A549 (cell line): ENCODE data around the gene GADD45B. TPM values are rescaled to one million over a fixed set of nuclear protein-coding genes. Genes with fewer than 3 reads are reported as not detected.
A peak's percentile ranks its signal among the peaks of the same experiment; 100 is the strongest.
"Not testable (repeated sequence)": the region's sequence is repeated elsewhere in the genome, so short reads cannot be mapped to it uniquely, and the experiment has no call there.

Experiments used
- ATAC-seq, 2 experiments: fragments of 200-7000 bp in 1 of 2; fragments of >200 bp in 1 of 2; cut with Nextera tagmentation in 1 of 2; cut with Tn5 transposase in 1 of 2; 3 replicates each; pipeline versions ENCODE4 v1.8.0 to v1.9.1; 2018 to 2020; ENCODE audit warnings: mild to moderate bottlenecking in 1 of 2, moderate library complexity in 1 of 2
- CTCF ChIA-PET: fragments of 300-600 bp; sonication (Branson Sonifier 250); formaldehyde crosslinking; extraction: SDS; loops from one replicate; lab custom pipeline; 2021; ENCODE audit warnings: antibody characterized with exemption, inconsistent platforms; lab: Yijun Ruan, JAX
- POLR2A ChIA-PET: fragments of 350-600 bp; formaldehyde crosslinking; extraction: SDS; loops from one replicate; lab custom pipeline; 2021; ENCODE audit warnings: antibody characterized with exemption, inconsistent platforms; lab: Yijun Ruan, JAX
- DNase-seq, 2 experiments: peaks; one replicate each; pipeline versions ENCODE4 v3.0.0 to v3.0.0-alpha.2; 2011 to 2016; ENCODE audit warnings: low read depth in 1 of 2, low spot score in 1 of 2
- FAIRE-seq: peaks from 2 replicates; lab custom pipeline; 2011; peaks lifted over from hg19 to GRCh38; lab: Jason Lieb, UNC
- H3K27ac ChIP-seq, 2 experiments: fragments of >200 bp; sonication (Bioruptor Twin); formaldehyde crosslinking; 3 replicates each; pipeline ENCODE4 v1.5.1; 2016 to 2017
- H3K4me1 ChIP-seq: fragments of >200 bp; sonication (Bioruptor Twin); formaldehyde crosslinking; 3 replicates; pipeline ENCODE4 v1.6.1; 2016
- H3K4me2 ChIP-seq: fragments of >200 bp; sonication (Bioruptor Twin); formaldehyde crosslinking; 3 replicates; pipeline ENCODE4 v1.6.1; 2016
- H3K4me3 ChIP-seq: fragments of >200 bp; sonication (Bioruptor Twin); formaldehyde crosslinking; 3 replicates; pipeline ENCODE4 v1.5.1; 2016
- H3K9me3 ChIP-seq: fragments of >200 bp; sonication (Bioruptor Twin); formaldehyde crosslinking; 3 replicates; pipeline ENCODE4 v1.6.1; 2016
- BHLHE40 ChIP-seq: IDR thresholded peaks from 2 replicates; pipeline ENCODE4 v1.6.1; 2012; ENCODE audit warnings: low read depth, low read length, inconsistent platforms
- EHF ChIP-seq: fragments of 250-450 bp; sonication (Bioruptor Pico); IDR thresholded peaks from 2 replicates; pipeline ENCODE4 v1.5.0; 2020; ENCODE audit warnings: mild to moderate bottlenecking
- EP300 ChIP-seq, 2 experiments: fragments of >200 bp; sonication (Bioruptor Twin); formaldehyde crosslinking; IDR thresholded peaks; 2 replicates in 1 of 2; 3 replicates in 1 of 2; pipeline ENCODE4 v1.6.1; 2016 to 2017
- ESRRA ChIP-seq: fragments of 150-350 bp; IDR thresholded peaks from 2 replicates; pipeline ENCODE4 v1.6.1; 2014; ENCODE audit warnings: mild to moderate bottlenecking, low read length, borderline replicate concordance
- FOSL2 ChIP-seq, 2 experiments: fragments of 450-650 bp in 1 of 2; fragments of >200 bp in 1 of 2; sonication (Bioruptor Twin) in 1 of 2; formaldehyde crosslinking; IDR thresholded peaks; 2 replicates each; pipeline versions ENCODE4 v1.5.0 to v1.6.1; 2016 to 2020; ENCODE audit warnings: mild to moderate bottlenecking in 1 of 2, moderate library complexity in 1 of 2
- HDAC2 ChIP-seq: fragments of 200-600 bp; sonication (generic); IDR thresholded peaks from 2 replicates; pipeline ENCODE4 v1.6.1; 2016
- HES2 ChIP-seq: fragments of >200 bp; sonication (Bioruptor Twin); formaldehyde crosslinking; IDR thresholded peaks from 2 replicates; pipeline ENCODE4 v1.6.1; 2016
- HEYL ChIP-seq: fragments of 250-450 bp; sonication (Bioruptor Pico); IDR thresholded peaks from 2 replicates; pipeline ENCODE4 v1.8.0; 2021; ENCODE audit warnings: mild to moderate bottlenecking, moderate library complexity
- HMGXB4 ChIP-seq: fragments of 250-450 bp; sonication (Bioruptor Pico); IDR thresholded peaks from 2 replicates; pipeline ENCODE4 v1.5.0; 2021; ENCODE audit warnings: mild to moderate bottlenecking, moderate library complexity, borderline replicate concordance
- HOXB13 ChIP-seq: fragments of 250-450 bp; sonication (Bioruptor Pico); IDR thresholded peaks from 2 replicates; pipeline ENCODE4 v1.5.0; 2020; ENCODE audit warnings: low read depth, mild to moderate bottlenecking, moderate library complexity
- JUN ChIP-seq, 2 experiments: fragments of >200 bp; sonication (Bioruptor Twin); formaldehyde crosslinking; IDR thresholded peaks; 2 replicates in 1 of 2; 3 replicates in 1 of 2; pipeline ENCODE4 v1.6.1; 2016 to 2017
- KDM1A ChIP-seq: fragments of 200-600 bp; sonication (generic); IDR thresholded peaks from 2 replicates; pipeline ENCODE4 v1.6.1; 2016; ENCODE audit warnings: low read depth, mild to moderate bottlenecking
- KDM5A ChIP-seq: fragments of 200-600 bp; sonication (generic); IDR thresholded peaks from 2 replicates; pipeline ENCODE4 v1.6.1; 2016; ENCODE audit warnings: antibody characterized with exemption, mild to moderate bottlenecking
- MAZ ChIP-seq: fragments of 150-350 bp; IDR thresholded peaks from 2 replicates; pipeline ENCODE4 v1.6.1; 2014; ENCODE audit warnings: antibody characterized with exemption, low read depth, low read length, borderline replicate concordance
- MYC ChIP-seq: IDR thresholded peaks from 2 replicates; pipeline ENCODE4 v1.6.1; 2012; ENCODE audit warnings: mild to moderate bottlenecking, inconsistent platforms, low read length, improper control_type of control experiment, borderline replicate concordance
- NFE2L2 ChIP-seq: fragments of 150-350 bp; conservative IDR thresholded peaks from 2 replicates; pipeline ENCODE4 v1.6.1; 2014; ENCODE audit warnings: low read length
- NR3C1 ChIP-seq: fragments of >200 bp; sonication (Bioruptor Twin); formaldehyde crosslinking; IDR thresholded peaks from 3 replicates; pipeline ENCODE4 v1.6.1; 2017
- PHF8 ChIP-seq: fragments of 200-600 bp; sonication (generic); IDR thresholded peaks from 2 replicates; pipeline ENCODE4 v1.6.1; 2016; ENCODE audit warnings: low read depth, mild to moderate bottlenecking, antibody characterized with exemption, moderate library complexity, borderline replicate concordance
- POLR2A ChIP-seq: IDR thresholded peaks from 2 replicates; pipeline ENCODE4 v1.6.1; 2012; ENCODE audit warnings: mild to moderate bottlenecking, low read length
- RAD21 ChIP-seq, 2 experiments: fragments of >200 bp in 1 of 2; sonication (Bioruptor Twin) in 1 of 2; formaldehyde crosslinking in 1 of 2; IDR thresholded peaks in 1 of 2; conservative IDR thresholded peaks in 1 of 2; 2 replicates in 1 of 2; 3 replicates in 1 of 2; pipeline ENCODE4 v1.6.1; 2012 to 2018; ENCODE audit warnings: inconsistent platforms in 1 of 2
- TFCP2L1 ChIP-seq: fragments of 250-450 bp; sonication (Bioruptor Pico); IDR thresholded peaks from 2 replicates; pipeline ENCODE4 v1.5.0; 2021; ENCODE audit warnings: mild to moderate bottlenecking
- ZC3H11A ChIP-seq: fragments of 450-650 bp; IDR thresholded peaks from 2 replicates; pipeline ENCODE4 v1.6.1; 2014; ENCODE audit warnings: antibody characterized with exemption, mild to moderate bottlenecking
- ZNF302 ChIP-seq: fragments of 250-450 bp; sonication (Bioruptor Pico); IDR thresholded peaks from 2 replicates; pipeline ENCODE4 v1.9.0; 2021; ENCODE audit warnings: inconsistent platforms, mild to moderate bottlenecking, moderate library complexity
- WGBS: methylation state at CpG from one replicate; pipeline ENCODE4 v1.1.6; 2017; ENCODE audit errors: missing lambda C conversion rate; 5-methylcytosine and 5-hydroxymethylcytosine counted together
- polyA plus RNA-seq, 4 experiments: library from polyadenylated mRNA; depleted of rRNA in 3 of 4; stranded (reverse); fragments of >200 nt; fragmentation: RNase III in 1 of 4; extraction: RNeasy Plus Mini Kit Qiagen cat#74134 plus additional on column Dnase treatment in 1 of 4; gene quantifications; 2 replicates in 3 of 4; 3 replicates in 1 of 4; pipeline ENCODE4 v1.2.3, GENCODE V29; 2011 to 2017
- TF ChIP-seq, protein P1 (sequence below): fragments of 250-450 bp; sonication (Bioruptor Pico); IDR thresholded peaks from 2 replicates; pipeline ENCODE4 v1.5.0; 2020; ENCODE audit warnings: low read depth, mild to moderate bottlenecking, moderate library complexity
- TF ChIP-seq, protein P2 (sequence below): IDR thresholded peaks from 2 replicates; pipeline ENCODE4 v1.6.1; 2012; ENCODE audit warnings: low read depth, borderline replicate concordance

Gene GADD45B
- polyA plus RNA-seq, 2 of the 4 experiments (the other 2 are of a cell fraction): 39.9 to 72.5 TPM

- ATAC-seq; FAIRE-seq; DNase-seq; H3K4me1 ChIP-seq; H3K4me3 ChIP-seq; H3K4me2 ChIP-seq; H3K9me3 ChIP-seq; TF ChIP-seq FOSL2 (IDR thresholded peaks at IDR 0.05): not testable (repeated sequence)
- H3K27ac ChIP-seq: peak overlapping the region; percentile 68 to 98; a peak in 5 of 6 replicates
- ChIA-PET CTCF (interaction anchor here (0.8 to 3.5 kb wide), 9 partner anchors 9 to 312 kb away, joined by 3 to 16 read pairs (median 4); partner anchors contain the start of genes AP3D1 and GADD45B), POLR2A (interaction anchor here (0.8 to 3.9 kb wide), 3 partner anchors 12 to 157 kb away, joined by 3 to 44 read pairs (median 3); partner anchors contain the start of gene GADD45B)
- 94% methylated on average over 5 of the region's 5 CpGs for WGBS
- TF ChIP-seq FOSL2 (CRISPR knock-in tag; IDR thresholded peaks at IDR 0.05): peak; percentile 10; the same call in 1 of the 2 replicates
Observed at GRCh38 chr19:2463694-2464093, 12.2 kb upstream of the GADD45B start.

- TF ChIP-seq JUN (IDR thresholded peaks at IDR 0.05) (no peak), HDAC2 (no peak), HMGXB4 (CRISPR knock-in tag) (no peak), ZC3H11A (no peak), HES2 (no peak), PHF8 (no peak), NFE2L2 (no peak), EP300 (IDR thresholded peaks at IDR 0.05) (no peak), ESRRA (no peak), TFCP2L1 (CRISPR knock-in tag) (no peak)
- TF ChIP-seq, all 56 proteins: peak for 0
- ChIA-PET POLR2A (interaction anchor here (2.1 to 3.9 kb wide), 2 partner anchors 12 kb away, joined by 11 to 44 read pairs; partner anchors contain the start of gene GADD45B), CTCF (interaction anchor here (1.5 to 3.5 kb wide), 5 partner anchors 9 to 313 kb away, joined by 3 to 16 read pairs (median 7); partner anchors contain the start of gene AP3D1)
- no peak overlapping the region for H3K4me2 ChIP-seq
- ATAC-seq (no peak), FAIRE-seq (no peak), DNase-seq (no peak)
- peak overlapping the region in 1 of 2 experiments; percentile 98; a peak in 3 of 6 replicates for H3K27ac ChIP-seq
- no peaks in the 10 kb centered on the region for H3K9me3 ChIP-seq
- peaks cover 12% of the 10 kb centered on the region for H3K4me1 ChIP-seq
- WGBS: 69% methylated on average over 5 of the region's 5 CpGs
- no peak overlapping the region for H3K4me3 ChIP-seq
Observed at GRCh38 chr19:2464389-2464788, 11.5 kb upstream of the GADD45B start.

GRCh38 chr19:2468596-2468995 lies 7.3 kb upstream of the GADD45B start:
- no peaks in the 10 kb centered on the region for H3K9me3 ChIP-seq
- ATAC-seq (no peak), DNase-seq (no peak), FAIRE-seq (no peak)
- H3K4me2 ChIP-seq: peak overlapping the region; percentile 38; the same call in 1 of the 3 replicates
- 69% methylated on average over 6 of the region's 12 CpGs for WGBS
- no peak for TF ChIP-seq NR3C1
- TF ChIP-seq, protein P1, sequence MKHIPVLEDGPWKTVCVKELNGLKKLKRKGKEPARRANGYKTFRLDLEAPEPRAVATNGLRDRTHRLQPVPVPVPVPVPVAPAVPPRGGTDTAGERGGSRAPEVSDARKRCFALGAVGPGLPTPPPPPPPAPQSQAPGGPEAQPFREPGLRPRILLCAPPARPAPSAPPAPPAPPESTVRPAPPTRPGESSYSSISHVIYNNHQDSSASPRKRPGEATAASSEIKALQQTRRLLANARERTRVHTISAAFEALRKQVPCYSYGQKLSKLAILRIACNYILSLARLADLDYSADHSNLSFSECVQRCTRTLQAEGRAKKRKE (CRISPR knock-in tag): no peak
- no peak for TF ChIP-seq ZNF302 (CRISPR knock-in tag)
- no peak for TF ChIP-seq HEYL (CRISPR knock-in tag)
- TF ChIP-seq HOXB13 (CRISPR knock-in tag): no peak
- no peak for TF ChIP-seq MAZ
- TF ChIP-seq EHF (CRISPR knock-in tag): no peak
- TF ChIP-seq FOSL2 (IDR thresholded peaks at IDR 0.05): no peak
- no peak for TF ChIP-seq FOSL2 (CRISPR knock-in tag; IDR thresholded peaks at IDR 0.05)
- no peak for TF ChIP-seq PHF8
- TF ChIP-seq HDAC2: no peak
- no peak for TF ChIP-seq RAD21 (conservative IDR thresholded peaks at IDR 0.05 in 1 of 2, IDR thresholded peaks at IDR 0.05 in 1 of 2)
- TF ChIP-seq, protein P2, sequence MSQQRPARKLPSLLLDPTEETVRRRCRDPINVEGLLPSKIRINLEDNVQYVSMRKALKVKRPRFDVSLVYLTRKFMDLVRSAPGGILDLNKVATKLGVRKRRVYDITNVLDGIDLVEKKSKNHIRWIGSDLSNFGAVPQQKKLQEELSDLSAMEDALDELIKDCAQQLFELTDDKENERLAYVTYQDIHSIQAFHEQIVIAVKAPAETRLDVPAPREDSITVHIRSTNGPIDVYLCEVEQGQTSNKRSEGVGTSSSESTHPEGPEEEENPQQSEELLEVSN: no peak
- TF ChIP-seq NFE2L2: no peak
- TF ChIP-seq MYC: no peak
- TF ChIP-seq BHLHE40: no peak
- TF ChIP-seq KDM1A: no peak
- TF ChIP-seq POLR2A: no peak
- TF ChIP-seq KDM5A: no peak
- ChIA-PET CTCF (interaction anchor here (0.6 to 10.5 kb wide), 4 partner anchors 77 to 313 kb away, joined by 3 to 156 read pairs (median 3); no protein-coding TSS in a partner anchor), POLR2A (no interaction called here)
- peak overlapping the region; percentile 67 to 90; a peak in 5 of 6 replicates for H3K27ac ChIP-seq
- H3K4me3 ChIP-seq: no peak overlapping the region
- H3K4me1 ChIP-seq: peaks cover 19% of the 10 kb centered on the region
